ENCODE results near the gene SLC48A1. TPM values are rescaled to one million over a fixed set of nuclear protein-coding genes. Genes with fewer than 3 reads are reported as not detected.

The SLC48A1 gene
- total RNA-seq, 1 donor from 2014 or later = 5.1 TPM

- no peak for DNase-seq (ENCODE audit: low spot score)
Observed at GRCh38 chr12:47757840-47758583, 15.0 kb upstream of the SLC48A1 start.

GRCh38 chr12:47758584-47758833 lies 14.5 kb upstream of the SLC48A1 start:
- no peak for DNase-seq (ENCODE audit: low spot score)

GRCh38 chr12:47758834-47759690 lies 14.0 kb upstream of the SLC48A1 start, which contains the start of gene RAPGEF3:
Gene RAPGEF3 (minus strand): TSS chr12:47758880. CDS start chr12:47758556, 324 bp downstream.
- DNase-seq (ENCODE audit: low spot score) = peak; percentile 90

GRCh38 chr12:47762850-47763465 lies 10.1 kb upstream of the SLC48A1 start:
- no peak for DNase-seq (ENCODE audit: low spot score)

- DNase-seq (ENCODE audit: low spot score) = no peak
Observed at GRCh38 chr12:47763481-47764346, 9.3 kb upstream of the SLC48A1 start.

- no peak for DNase-seq (ENCODE audit: low spot score)
Observed at GRCh38 chr12:47766502-47767215, 6.4 kb upstream of the SLC48A1 start.

GRCh38 chr12:47767216-47767724 lies 5.8 kb upstream of the SLC48A1 start:
- DNase-seq (ENCODE audit: low spot score) = no peak

GRCh38 chr12:47768323-47768811 lies 4.7 kb upstream of the SLC48A1 start:
- no peak for DNase-seq (ENCODE audit: low spot score)

- DNase-seq (ENCODE audit: low spot score) = no peak
Observed at GRCh38 chr12:47769234-47770085, 3.6 kb upstream of the SLC48A1 start.

- no peak for DNase-seq (ENCODE audit: low spot score)
Observed at GRCh38 chr12:47770086-47770726, 2.8 kb upstream of the SLC48A1 start.

GRCh38 chr12:47771304-47771703 lies 1.7 kb upstream of the SLC48A1 start:
- no peak for DNase-seq (ENCODE audit: low spot score)

- DNase-seq (ENCODE audit: low spot score) = no peak
Observed at GRCh38 chr12:47772094-47772660, 861 bp upstream of the SLC48A1 start.

- DNase-seq (ENCODE audit: low spot score) = no peak
Observed at GRCh38 chr12:47772738-47773061, 338 bp upstream of the SLC48A1 start.

- no peak for DNase-seq (ENCODE audit: low spot score)
Observed at GRCh38 chr12:47773858-47774580, 981 bp downstream of the SLC48A1 start.

- no peak for DNase-seq (ENCODE audit: low spot score)
Observed at GRCh38 chr12:47774663-47775062, 1.6 kb downstream of the SLC48A1 start.

GRCh38 chr12:47775100-47775911 lies 2.3 kb downstream of the SLC48A1 start:
- DNase-seq (ENCODE audit: low spot score) = no peak

GRCh38 chr12:47776471-47777143 lies 3.6 kb downstream of the SLC48A1 start:
- no peak for DNase-seq (ENCODE audit: low spot score)

All from umbilical cord (tissue), 2 donors.